Activated gamma-delta T cell treated with Interleukin-2 at 50 U/mL for 16 hours (primary cell): ENCODE results near the gene ADK.

Source experiments
- DNase-seq: peaks from one replicate; pipeline ENCODE4 v3.0.0-alpha.2; 2020

ADK gene

GRCh38 chr10:74371696-74372095, 220.7 kb downstream of the ADK start:
- DNase-seq: no peak

DNA sequence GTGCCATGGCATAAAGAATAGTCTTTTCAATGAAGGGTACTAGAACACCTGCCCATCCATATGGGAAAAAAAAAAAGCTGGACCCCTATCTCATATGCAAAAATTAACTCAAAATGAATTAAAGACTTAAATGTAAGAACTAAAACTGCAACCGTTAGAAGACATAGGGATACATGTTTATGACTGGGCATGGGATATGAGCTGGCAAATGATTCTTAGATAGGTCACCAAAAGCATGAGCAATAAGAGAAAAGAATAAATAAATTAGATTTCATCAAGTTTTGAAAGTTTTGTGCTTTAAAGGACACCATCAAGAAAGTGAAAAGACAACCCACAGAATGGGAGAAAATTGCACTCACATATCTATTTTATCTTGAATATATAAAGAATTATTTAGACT, 222.0 kb downstream of the ADK start:
- DNase-seq: no peak

DNA sequence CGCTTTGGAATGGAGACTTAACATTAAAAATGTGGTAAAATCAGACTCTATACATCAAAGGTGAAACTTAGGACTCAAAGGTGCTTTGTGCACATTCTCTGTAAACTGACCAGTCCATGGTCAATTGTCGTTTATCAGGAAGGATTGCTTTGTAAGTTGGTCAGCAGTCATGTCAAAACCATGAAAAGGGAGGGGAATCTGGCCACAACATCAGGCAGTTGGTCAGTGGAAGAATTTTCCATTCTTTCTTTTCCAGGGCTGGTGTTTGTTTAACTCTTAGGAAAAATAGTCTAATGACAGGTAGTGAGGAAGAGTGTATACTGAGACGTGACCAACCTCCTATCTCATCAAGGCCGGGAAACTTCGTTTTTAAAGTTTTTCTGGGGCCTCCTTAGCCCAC, 226.5 kb downstream of the ADK start:
- DNase-seq: no peak

DNA sequence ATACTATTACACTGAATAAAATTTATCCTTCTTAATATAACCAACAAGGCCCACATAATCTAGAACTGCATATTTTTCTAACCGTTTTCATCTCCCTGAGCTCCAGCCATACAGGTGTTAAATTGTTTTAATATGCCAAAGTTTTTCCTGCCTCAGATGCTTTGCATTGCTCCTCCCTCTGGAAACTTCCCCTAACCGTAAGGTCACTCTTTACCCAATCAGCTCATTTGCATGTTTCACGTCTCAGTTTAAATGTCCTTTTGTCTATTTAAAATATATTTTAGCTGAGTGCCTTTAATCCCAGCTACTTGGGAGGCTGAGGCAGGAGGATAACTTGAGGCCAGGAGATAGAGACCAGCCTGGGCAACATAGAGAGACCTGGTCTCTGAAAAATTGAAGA, 228.5 kb downstream of the ADK start:
- DNase-seq: no peak

GRCh38 chr10:74380795-74381194, 229.8 kb downstream of the ADK start:
- DNase-seq: no peak

DNA sequence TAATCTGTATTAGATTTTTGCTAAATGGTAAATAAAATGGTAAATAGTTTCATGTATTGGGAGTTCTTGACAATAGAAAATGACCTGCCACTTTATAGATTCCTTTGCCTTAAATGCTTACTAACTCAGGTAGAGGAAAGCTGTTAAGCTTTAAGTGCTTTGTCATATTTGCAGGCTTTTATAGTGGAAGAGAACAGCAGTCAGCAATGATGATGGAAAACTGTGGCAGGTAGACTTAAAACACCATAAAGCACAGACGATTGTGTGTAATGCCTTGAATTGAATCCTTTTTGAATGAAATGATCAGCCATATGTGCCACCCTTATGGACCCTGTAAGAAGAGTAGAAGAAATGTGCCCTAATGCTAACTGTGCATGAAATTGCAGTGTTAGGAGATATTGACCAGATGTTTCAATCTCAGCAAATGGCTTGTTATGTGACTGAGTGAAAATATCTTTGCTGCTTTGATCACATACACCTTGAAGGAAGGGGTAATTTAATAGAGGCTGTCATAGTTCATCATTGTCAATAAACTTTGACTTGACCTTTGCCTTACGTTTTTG, 230.4 kb downstream of the ADK start:
- no peak for DNase-seq

GRCh38 chr10:74382663-74383062, 231.6 kb downstream of the ADK start:
- DNase-seq: no peak

DNA sequence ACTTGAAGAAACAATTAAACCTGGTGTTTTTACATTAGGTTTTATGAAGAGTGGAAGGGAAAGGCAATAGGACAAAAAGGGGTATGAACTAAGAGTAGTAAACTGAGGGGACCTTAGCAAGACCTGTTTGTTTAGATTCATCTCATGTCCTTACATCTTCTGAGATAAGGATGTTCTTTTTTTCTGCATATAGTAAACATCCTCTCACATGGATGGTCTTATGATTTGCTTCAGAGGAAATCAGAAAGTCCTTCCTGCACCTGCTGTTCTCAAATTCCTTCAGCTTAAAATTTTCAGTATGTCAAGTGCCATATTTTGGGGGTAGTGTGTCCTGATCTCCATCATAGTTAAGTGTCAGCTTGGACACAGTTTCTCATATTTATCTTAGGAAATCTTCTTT, 232.6 kb downstream of the ADK start:
- DNase-seq: no peak

DNA sequence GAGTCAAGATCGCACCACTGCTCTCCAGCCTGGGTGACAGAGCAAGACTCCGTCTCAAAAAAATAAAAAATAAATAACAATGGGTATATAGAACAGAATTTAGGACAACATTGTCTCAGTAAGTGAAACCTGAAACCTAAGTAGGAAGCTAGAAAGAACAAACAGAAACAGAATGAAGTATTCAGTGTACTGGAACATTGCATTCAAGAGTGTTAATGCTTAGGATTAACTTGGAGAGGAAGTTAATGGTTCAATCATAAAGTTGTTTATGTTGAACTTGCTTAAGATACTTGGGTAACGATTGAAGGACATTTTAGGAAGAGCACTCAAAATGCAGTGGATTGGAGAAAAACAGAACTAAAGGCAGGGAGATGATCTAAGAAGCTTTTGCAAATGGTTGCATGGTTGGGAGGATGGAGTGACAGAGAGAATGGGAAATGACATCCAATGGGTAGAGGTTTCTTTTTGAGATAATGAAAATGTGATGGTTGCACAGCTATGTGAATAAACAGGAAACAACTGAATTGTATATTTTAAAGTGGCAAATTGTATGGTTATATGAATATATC, 233.7 kb downstream of the ADK start:
- no peak for DNase-seq

DNA sequence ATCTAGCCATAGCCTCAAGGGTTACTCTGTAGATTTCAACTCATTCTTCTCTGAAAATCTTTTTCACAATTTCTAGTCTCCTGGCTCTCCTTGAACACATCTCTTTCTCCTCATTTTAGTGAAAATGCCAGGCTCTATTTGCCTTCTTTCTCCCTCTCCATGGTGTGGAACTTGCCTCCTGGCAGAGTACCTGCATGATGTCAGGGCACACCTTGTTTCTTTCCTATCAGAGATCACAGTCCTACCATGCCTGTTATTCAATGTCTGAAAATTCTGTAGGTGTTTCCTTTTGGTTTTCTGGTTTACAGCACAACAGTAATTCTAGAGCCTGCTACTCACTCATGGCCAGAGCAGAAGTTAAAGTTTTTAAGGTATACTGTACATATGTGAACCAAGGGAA, 237.8 kb downstream of the ADK start:
- DNase-seq: no peak

DNA sequence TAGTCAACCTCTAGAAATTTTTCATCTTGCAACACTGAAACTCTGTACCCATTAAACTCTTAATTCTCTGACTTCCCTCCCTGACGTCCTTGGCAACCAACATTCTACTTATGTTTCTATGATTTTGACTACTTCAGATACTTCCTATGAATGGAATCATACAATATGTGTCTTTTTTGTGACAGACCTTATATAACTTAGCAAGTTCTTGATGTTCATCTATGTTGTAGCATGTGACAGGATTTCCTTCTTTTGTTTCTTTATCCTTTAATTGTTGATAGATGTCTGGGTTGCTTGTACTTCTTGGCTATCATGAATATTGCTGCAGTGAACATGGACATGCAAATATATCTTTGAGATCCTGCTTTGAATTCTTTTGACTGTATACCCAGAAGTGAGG, 240.8 kb downstream of the ADK start:
- no peak for DNase-seq

DNA sequence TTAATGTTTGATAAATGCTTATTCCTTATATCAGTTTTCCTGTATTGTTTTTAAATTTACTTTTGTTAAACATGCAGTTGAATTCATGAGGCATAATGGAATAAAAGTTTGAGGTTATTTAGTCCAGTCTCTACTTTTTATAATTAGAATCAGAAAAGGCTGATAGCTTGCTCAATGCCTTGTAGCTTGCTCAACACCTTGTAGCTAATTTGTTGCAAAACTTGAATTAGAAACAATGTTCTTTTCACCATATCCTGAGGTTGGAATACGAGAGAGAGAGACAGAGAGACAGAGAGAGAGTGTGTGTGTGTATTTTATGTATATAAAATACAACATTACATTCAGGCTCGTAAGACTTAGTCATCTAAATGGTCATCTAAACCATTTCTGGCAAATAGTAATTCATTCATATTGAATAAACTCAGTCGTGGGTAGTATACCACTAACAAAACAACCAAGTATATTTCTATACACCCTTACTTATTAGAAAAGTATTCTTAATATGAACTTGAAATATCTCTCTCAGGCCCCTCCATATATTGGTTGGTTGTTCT, 243.5 kb downstream of the ADK start:
- DNase-seq: no peak

GRCh38 chr10:74400186-74400585, 249.2 kb downstream of the ADK start:
- DNase-seq: no peak

DNA sequence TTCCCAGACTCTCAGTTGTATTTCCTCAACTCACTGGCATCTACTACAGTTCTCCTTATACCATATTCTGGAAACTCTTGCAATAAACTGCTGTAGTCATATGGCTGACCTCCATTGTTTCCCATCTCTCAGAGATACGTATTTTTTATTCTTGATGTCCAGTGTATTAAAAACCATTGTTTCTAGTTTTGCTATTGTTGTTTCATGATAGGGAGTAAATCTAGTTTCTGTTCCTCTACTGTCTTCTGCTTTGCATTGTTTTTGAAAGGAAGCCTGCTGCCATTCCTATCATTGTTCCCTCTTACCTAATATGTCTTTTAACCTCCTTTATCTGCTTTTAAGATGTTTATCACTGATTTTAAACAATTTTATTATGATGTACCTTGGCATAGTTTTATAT, 255.0 kb downstream of the ADK start:
- no peak for DNase-seq

- no peak for DNase-seq
Observed at GRCh38 chr10:74415146-74415839, 264.3 kb downstream of the ADK start.

DNA sequence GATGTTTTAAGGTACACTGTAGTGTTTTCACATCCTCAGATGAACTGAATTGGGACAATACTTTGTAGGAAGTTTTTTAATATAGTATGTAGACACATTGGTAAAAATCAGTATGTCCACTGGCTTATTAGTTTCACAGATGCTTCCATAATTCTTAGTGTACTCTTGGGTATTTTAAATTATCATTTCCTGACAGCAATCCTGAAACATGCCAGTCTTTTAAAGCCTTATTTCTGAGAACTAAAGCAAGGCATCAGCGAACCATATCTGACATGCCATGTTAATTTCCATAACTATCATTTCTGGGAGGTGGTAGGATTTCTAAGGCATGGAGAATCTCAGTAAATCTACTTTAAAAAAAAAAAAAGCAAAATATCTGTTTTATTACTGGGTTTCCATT, 266.4 kb downstream of the ADK start:
- no peak for DNase-seq

GRCh38 chr10:74418285-74418872, 267.4 kb downstream of the ADK start:
- no peak for DNase-seq

- DNase-seq: no peak
Observed at GRCh38 chr10:74419491-74419951, 268.5 kb downstream of the ADK start.

GRCh38 chr10:74419958-74420375, 268.9 kb downstream of the ADK start:
- DNase-seq: peak; percentile 37

DNA sequence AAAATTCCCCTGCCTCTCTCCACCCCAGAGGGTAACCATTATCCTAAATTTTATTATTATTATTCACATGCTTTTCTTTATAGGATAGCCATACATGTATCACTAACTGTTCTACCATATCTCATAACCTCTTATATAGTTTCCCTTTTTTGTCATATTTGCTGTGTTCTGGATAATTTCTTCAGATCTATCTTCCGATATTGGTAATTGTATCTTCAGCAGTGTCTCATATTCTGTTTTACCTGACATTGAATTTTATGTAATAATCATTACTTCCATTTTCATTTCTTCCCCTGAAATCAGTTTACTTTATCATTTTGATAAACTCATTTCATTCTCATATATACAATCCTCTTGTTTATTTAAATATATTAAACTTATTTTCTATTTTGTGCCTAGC, 273.5 kb downstream of the ADK start:
- no peak for DNase-seq

- DNase-seq: no peak
Observed at GRCh38 chr10:74425456-74426001, 274.5 kb downstream of the ADK start.

DNA sequence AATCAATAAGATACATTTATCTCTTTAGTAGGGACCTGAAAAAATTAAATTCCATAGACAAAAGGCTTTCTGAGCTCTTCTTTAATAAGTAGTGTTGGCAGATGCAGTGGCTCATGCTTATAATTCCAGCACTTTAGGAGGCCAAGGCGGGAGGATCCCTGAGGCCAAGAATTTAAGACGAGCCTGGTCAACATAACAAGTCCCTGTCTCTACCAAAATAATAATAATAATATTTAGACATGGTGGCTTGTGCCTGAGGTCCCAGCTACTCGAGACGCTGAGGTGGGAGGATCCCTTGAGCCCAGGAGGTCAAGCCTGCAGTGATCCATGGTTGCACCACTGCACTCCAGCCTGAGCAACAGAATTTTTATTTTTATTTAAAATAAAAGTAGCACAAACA, 280.8 kb downstream of the ADK start:
- DNase-seq: no peak

GRCh38 chr10:74432841-74433594, 282.0 kb downstream of the ADK start:
- no peak for DNase-seq
